Caco-2 (cell line): Measurements from ENCODE around the gene HORMAD2. TPM values are rescaled to one million over a fixed set of nuclear protein-coding genes. Genes with fewer than 3 reads are reported as not detected.
"Not testable (repeated sequence)": the region's sequence is repeated elsewhere in the genome, so short reads cannot be mapped to it uniquely, and the experiment has no call there.

ENCODE experiments used
- BruUV-seq: library from RNA; stranded (reverse); fragments of 400-500 nt; replicated peaks from 2 replicates; lab custom pipeline; 2021; lab: Mats Ljungman, UMichigan
- CTCF ChIA-PET: fragments of 300-600 bp; sonication (Branson Sonifier 250); formaldehyde crosslinking; loops from one replicate; lab custom pipeline; 2022; ENCODE audit warnings: antibody characterized with exemption; lab: Charles Lee
- POLR2A ChIA-PET: fragments of 300-600 bp; sonication (Branson Sonifier 250); formaldehyde crosslinking; loops from one replicate; lab custom pipeline; 2022; ENCODE audit warnings: antibody characterized with exemption; lab: Charles Lee
- DNase-seq, 2 experiments: peaks; one replicate each; pipeline versions ENCODE4 v3.0.0 to v3.0.0-alpha.2; 2020 to 2022
- H3K27me3 ChIP-seq: replicated peaks from 2 replicates; pipeline ENCODE4 v1.6.0; 2011; ENCODE audit warnings: low read length; ENCODE audit not compliant: control insufficient read depth, insufficient read depth
- H3K36me3 ChIP-seq: 2 replicates; pipeline ENCODE4 v1.5.1; 2011; ENCODE audit warnings: low read length; ENCODE audit not compliant: control insufficient read depth, insufficient read depth
- H3K4me1 ChIP-seq: fragments of 250-450 bp; sonication (Bioruptor Pico); 2 replicates; pipeline ENCODE4 v1.5.1; 2020; ENCODE audit warnings: mild to moderate bottlenecking
- H3K4me3 ChIP-seq: 2 replicates; pipeline ENCODE4 v1.5.1; 2011; ENCODE audit warnings: low read depth, mild to moderate bottlenecking, control low read depth, low read length
- H3K9me3 ChIP-seq: fragments of 250-450 bp; sonication (Bioruptor Pico); 2 replicates; pipeline ENCODE4 v1.5.1; 2020; ENCODE audit warnings: mild to moderate bottlenecking, moderate library complexity
- H3K27ac Mint-ChIP-seq: one replicate; pipeline ENCODE4 v1.8.0; 2022; ENCODE audit warnings: mixed read lengths; ENCODE audit not compliant: unreplicated experiment
- H3K27me3 Mint-ChIP-seq: one replicate; pipeline ENCODE4 v1.8.0; 2022; ENCODE audit warnings: mixed read lengths; ENCODE audit not compliant: insufficient read depth, unreplicated experiment
- H3K36me3 Mint-ChIP-seq: one replicate; pipeline ENCODE4 v1.8.0; 2022; ENCODE audit warnings: mild to moderate bottlenecking, mixed read lengths; ENCODE audit not compliant: insufficient read depth, unreplicated experiment
- H3K4me1 Mint-ChIP-seq: one replicate; pipeline ENCODE4 v1.8.0; 2022; ENCODE audit warnings: low read depth, mixed read lengths; ENCODE audit not compliant: unreplicated experiment
- H3K4me3 Mint-ChIP-seq: one replicate; pipeline ENCODE4 v1.8.0; 2022; ENCODE audit warnings: mild to moderate bottlenecking, moderate library complexity, mixed read lengths; ENCODE audit not compliant: unreplicated experiment
- H3K9me3 Mint-ChIP-seq: one replicate; pipeline ENCODE4 v1.8.0; 2022; ENCODE audit warnings: mixed read lengths; ENCODE audit not compliant: unreplicated experiment
- CTCF ChIP-seq, 2 experiments: fragments of 200-600 bp in 1 of 2; IDR thresholded peaks; 1 replicate in 1 of 2; 2 replicates in 1 of 2; pipeline versions ENCODE4 v1.5.1 to v1.8.0; 2011 to 2022; ENCODE audit warnings: antibody characterized with exemption in 1 of 2, control low read depth in 1 of 2, inconsistent platforms in 1 of 2, low read depth in 1 of 2, low read length in 1 of 2, mild to moderate bottlenecking in 1 of 2, moderate library complexity in 1 of 2; ENCODE audit not compliant: insufficient read depth in 1 of 2, severe bottlenecking in 1 of 2, unreplicated experiment in 1 of 2
- intact Hi-C: fragments of 100-400 bp; cut with micrococcal nuclease; formaldehyde crosslinking; loops from one replicate; pipeline ENCODE4 v1.10.0; 2022; ENCODE audit not compliant: unreplicated experiment
- total RNA-seq: library from RNA; stranded (reverse); gene quantifications from 2 replicates; pipeline ENCODE4 v1.2.3, GENCODE V29; 2022

The HORMAD2 gene
- total RNA-seq, 1 experiment from 2014 or later, result 3.1 TPM

- Mint-ChIP-seq H3K27me3 (no peaks in the 10 kb centered on the region), H3K4me3 (no peak overlapping the region)
- POLR2A ChIA-PET, result no interaction called here
These were observed 12.4 kb downstream of the HORMAD2 start for GRCh38 chr22:30092686-30093085.

GRCh38 chr22:30094804-30095203 is 14.5 kb downstream of the HORMAD2 start:
- Histone ChIP-seq H3K27me3 (no peaks in the 10 kb centered on the region), H3K9me3 (peaks cover 34% of the 10 kb centered on the region), H3K4me3 (no peak overlapping the region), H3K36me3 (no peaks in the 10 kb centered on the region), H3K4me1 (no peaks in the 10 kb centered on the region)
- no peak overlapping the region for H3K4me3 Mint-ChIP-seq
- H3K4me1 Mint-ChIP-seq, result no peaks in the 10 kb centered on the region
- TF ChIP-seq CTCF (IDR thresholded peaks at IDR 0.05; ENCODE audit: insufficient read depth in 1 of 2, low read depth in 1 of 2, low read length in 1 of 2, severe bottlenecking in 1 of 2, unreplicated experiment in 1 of 2), result no peak
- ChIA-PET CTCF (no interaction called here), POLR2A (no interaction called here)
- H3K36me3 Mint-ChIP-seq, result no peaks in the 10 kb centered on the region
- H3K27me3 Mint-ChIP-seq, result no peaks in the 10 kb centered on the region
- no TSS peak for BruUV-seq
- H3K9me3 Mint-ChIP-seq, result peaks cover 17% of the 10 kb centered on the region
- no peak for DNase-seq
- intact Hi-C loops, result no loop called here
- H3K27ac Mint-ChIP-seq, result no peak overlapping the region

More at GRCh38 chr22:30092686-30093085, 12.4 kb downstream of the HORMAD2 start:
- H3K4me1 ChIP-seq, result no peaks in the 10 kb centered on the region
- H3K27me3 ChIP-seq, result no peaks in the 10 kb centered on the region
- Mint-ChIP-seq H3K36me3 (no peaks in the 10 kb centered on the region), H3K4me1 (no peaks in the 10 kb centered on the region), H3K9me3 (peaks cover 17% of the 10 kb centered on the region), H3K27ac (no peak overlapping the region)
- CTCF ChIA-PET, result interaction anchor here (0.6 kb wide), 1 partner anchor 88 kb away, joined by 4 read pairs; no protein-coding TSS in a partner anchor
- no peak for TF ChIP-seq CTCF (IDR thresholded peaks at IDR 0.05; ENCODE audit: insufficient read depth in 1 of 2, low read depth in 1 of 2, low read length in 1 of 2, severe bottlenecking in 1 of 2, unreplicated experiment in 1 of 2)
- H3K4me3 ChIP-seq, result no peak overlapping the region
- intact Hi-C loops, result no loop called here
- DNase-seq, result no peak
- no peaks in the 10 kb centered on the region for H3K36me3 ChIP-seq
- no TSS peak for BruUV-seq
- H3K9me3 ChIP-seq, result peaks cover 34% of the 10 kb centered on the region

- Histone ChIP-seq H3K9me3 (peaks cover 30% of the 10 kb centered on the region), H3K4me1 (no peaks in the 10 kb centered on the region), H3K4me3 (no peak overlapping the region), H3K27me3 (no peaks in the 10 kb centered on the region), H3K36me3 (no peaks in the 10 kb centered on the region)
- no peak for DNase-seq
- Mint-ChIP-seq H3K4me1 (no peaks in the 10 kb centered on the region), H3K27me3 (no peaks in the 10 kb centered on the region), H3K27ac (no peak overlapping the region), H3K36me3 (no peaks in the 10 kb centered on the region), H3K4me3 (no peak overlapping the region), H3K9me3 (peaks cover 17% of the 10 kb centered on the region)
- no TSS peak for BruUV-seq
- no peak for TF ChIP-seq CTCF (IDR thresholded peaks at IDR 0.05; ENCODE audit: insufficient read depth in 1 of 2, low read depth in 1 of 2, low read length in 1 of 2, severe bottlenecking in 1 of 2, unreplicated experiment in 1 of 2)
- ChIA-PET POLR2A (no interaction called here), CTCF (no interaction called here)
- intact Hi-C loops, result no loop called here
These were observed 17.6 kb downstream of the HORMAD2 start for GRCh38 chr22:30097861-30098260.

GRCh38 chr22:30100770-30101169 is 20.5 kb downstream of the HORMAD2 start:
- not testable (repeated sequence) for H3K9me3 ChIP-seq

More at GRCh38 chr22:30100770-30101169, 20.5 kb downstream of the HORMAD2 start:
- H3K4me3 Mint-ChIP-seq, H3K4me1 Mint-ChIP-seq, intact Hi-C loops, H3K27me3 ChIP-seq, H3K36me3 Mint-ChIP-seq, BruUV-seq, CTCF ChIA-PET, DNase-seq, H3K4me3 ChIP-seq, H3K9me3 Mint-ChIP-seq, H3K27ac Mint-ChIP-seq, H3K36me3 ChIP-seq, H3K4me1 ChIP-seq, H3K27me3 Mint-ChIP-seq, POLR2A ChIA-PET: not testable (repeated sequence)
